ENCODE data around the gene LRRC47. TPM values are rescaled to one million over a fixed set of nuclear protein-coding genes. Genes with fewer than 3 reads are reported as not detected.

Gene LRRC47
- total RNA-seq, 1 experiment from 2014 or later: 65.1 TPM

GRCh38 chr1:3733094-3733882 is 63.0 kb downstream of the LRRC47 start:
- H3K23me2 ChIP-seq (ENCODE audit: insufficient read length, low read depth, low read length, poor library complexity, severe bottlenecking): no peaks in the 10 kb centered on the region

More at GRCh38 chr1:3733094-3733882, 63.0 kb downstream of the LRRC47 start:
- Histone ChIP-seq H3K9me3 (ENCODE audit: control insufficient read depth, low read depth, low read length) (no peaks in the 10 kb centered on the region), H2BK15ac (ENCODE audit: low read depth, low read length) (no peak overlapping the region), H4K8ac (replicated peaks; ENCODE audit: insufficient read length, low read depth, low read length) (no peak overlapping the region), H2BK120ac (ENCODE audit: low read depth, low read length, poor library complexity, severe bottlenecking) (no peak overlapping the region), H2AK5ac (ENCODE audit: insufficient read length, low read length) (no peak overlapping the region), H3K23ac (ENCODE audit: insufficient read length, low read depth, low read length) (no peak overlapping the region), H3K14ac (ENCODE audit: insufficient read depth, low read length) (no peak overlapping the region; the same call in 1 of the 2 replicates), H3K56ac (ENCODE audit: insufficient read length, low read depth, low read length) (no peak overlapping the region), H3K4ac (ENCODE audit: low read depth, low read length) (no peak overlapping the region), H3K18ac (ENCODE audit: insufficient read length, low read depth, low read length) (no peak overlapping the region), H4K5ac (ENCODE audit: insufficient read length, low read depth, low read length) (no peak overlapping the region), H3K27ac (ENCODE audit: insufficient read length, low read depth, low read length) (no peak overlapping the region), H4K91ac (ENCODE audit: insufficient read length, low read depth, low read length) (no peak overlapping the region), H4K20me1 (ENCODE audit: control insufficient read depth, insufficient read depth, insufficient read length) (no peaks in the 10 kb centered on the region), H3K4me1 (ENCODE audit: insufficient read depth, low read length) (no peaks in the 10 kb centered on the region), H3K79me2 (ENCODE audit: insufficient read depth, low read length) (no peaks in the 10 kb centered on the region), H3T11ph (ENCODE audit: low read length) (no peak overlapping the region), H3K27me3 (ENCODE audit: insufficient read depth, low read length) (no peaks in the 10 kb centered on the region; the same call in 1 of the 2 replicates), H2BK20ac (ENCODE audit: low read depth, low read length, poor library complexity, severe bottlenecking) (no peak overlapping the region), H2AFZ (ENCODE audit: low read length) (no peak overlapping the region), H2BK12ac (ENCODE audit: insufficient read length, low read depth, low read length) (no peak overlapping the region), H3K79me1 (ENCODE audit: insufficient read depth, low read depth, low read length, poor library complexity, severe bottlenecking) (no peaks in the 10 kb centered on the region), H3K9ac (ENCODE audit: extremely low read depth, insufficient read length, low read length) (no peak overlapping the region), H2BK5ac (ENCODE audit: insufficient read length, low read length) (no peak overlapping the region), H3K4me2 (ENCODE audit: insufficient read depth, insufficient read length, low read length) (no peak overlapping the region)
- no peak for DNase-seq
- H3K4me3 Mint-ChIP-seq: no peak overlapping the region
- H3K36me3 Mint-ChIP-seq (ENCODE audit: insufficient read depth in 1 of 3, low read depth in 3 of 3): peaks cover 6 to 18% (median 10%) of the 10 kb centered on the region in 3 experiments; a peak in 5 of 7 replicates
- H3K27ac Mint-ChIP-seq: no peak overlapping the region
- peaks cover 2% of the 10 kb centered on the region; the same call in 1 of the 2 replicates for H3K27me3 Mint-ChIP-seq (ENCODE audit: low read depth)
- TF ChIP-seq CTCF (conservative IDR thresholded peaks at IDR 0.05): no peak
- peaks cover 0 to 13% of the 10 kb centered on the region in 2 experiments; a peak in 2 of 4 replicates for H3K4me1 Mint-ChIP-seq
- WGBS (ENCODE audit: extremely low coverage, insufficient read length, low lambda C conversion rate): no CpG with 5 or more reads among the region's 29 CpGs
- H3K9me3 Mint-ChIP-seq: no peaks in the 10 kb centered on the region
